GM19395 (cell line): ENCODE measurements around the gene GSN.

ENCODE experiments used
- ATAC-seq: cut with Tn5 transposase; IDR thresholded peaks from one replicate; pipeline ENCODE4 v1.9.1; 2021; ENCODE audit warnings: mild to moderate bottlenecking, moderate library complexity; ENCODE audit not compliant: unreplicated experiment

GSN gene

GRCh38 chr9:121301881-121302286 lies 33.9 kb downstream of the GSN start:
- no peak for ATAC-seq

- ATAC-seq: no peak
Measured at GRCh38 chr9:121302341-121302740, 34.4 kb downstream of the GSN start.

- ATAC-seq: no peak
Measured at GRCh38 chr9:121302786-121303185, 34.8 kb downstream of the GSN start.

- no peak for ATAC-seq
Measured at GRCh38 chr9:121303456-121304451, 35.8 kb downstream of the GSN start.

GRCh38 chr9:121304707-121305106 lies 36.7 kb downstream of the GSN start:
- no peak for ATAC-seq

- no peak for ATAC-seq
Measured at GRCh38 chr9:121305269-121305994, 37.5 kb downstream of the GSN start.

GRCh38 chr9:121307976-121308375 lies 40.0 kb downstream of the GSN start:
- no peak for ATAC-seq

GRCh38 chr9:121308765-121309164 lies 40.8 kb downstream of the GSN start:
- ATAC-seq: no peak

- no peak for ATAC-seq
Measured at GRCh38 chr9:121309171-121309570, 41.2 kb downstream of the GSN start.

- ATAC-seq: no peak
Measured at GRCh38 chr9:121309833-121310425, 42.0 kb downstream of the GSN start.

GRCh38 chr9:121310571-121310970 lies 42.6 kb downstream of the GSN start:
- ATAC-seq: no peak

- no peak for ATAC-seq
Measured at GRCh38 chr9:121312169-121312568, 44.2 kb downstream of the GSN start.

GRCh38 chr9:121313458-121314152 lies 45.6 kb downstream of the GSN start:
- ATAC-seq: no peak

GRCh38 chr9:121316378-121316777 lies 48.4 kb downstream of the GSN start:
- ATAC-seq: no peak

- ATAC-seq: no peak
Measured at GRCh38 chr9:121316852-121317373, 49.0 kb downstream of the GSN start.

GRCh38 chr9:121317737-121318630 lies 50.0 kb downstream of the GSN start:
- ATAC-seq: no peak

- no peak for ATAC-seq
Measured at GRCh38 chr9:121318631-121319382, 50.8 kb downstream of the GSN start.

- no peak for ATAC-seq
Measured at GRCh38 chr9:121319383-121319780, 51.4 kb downstream of the GSN start.

GRCh38 chr9:121321016-121321503 lies 53.1 kb downstream of the GSN start:
- ATAC-seq: no peak
